GM18517 (cell line): ENCODE data around the gene DQX1.
"Not testable (repeated sequence)": the region's sequence is repeated elsewhere in the genome, so short reads cannot be mapped to it uniquely, and the experiment has no call there.

Experiments used
- ATAC-seq: cut with Tn5 transposase; IDR thresholded peaks from one replicate; pipeline ENCODE4 v1.9.1; 2021; ENCODE audit warnings: mild to moderate bottlenecking, moderate library complexity; ENCODE audit not compliant: unreplicated experiment

Gene DQX1

DNA sequence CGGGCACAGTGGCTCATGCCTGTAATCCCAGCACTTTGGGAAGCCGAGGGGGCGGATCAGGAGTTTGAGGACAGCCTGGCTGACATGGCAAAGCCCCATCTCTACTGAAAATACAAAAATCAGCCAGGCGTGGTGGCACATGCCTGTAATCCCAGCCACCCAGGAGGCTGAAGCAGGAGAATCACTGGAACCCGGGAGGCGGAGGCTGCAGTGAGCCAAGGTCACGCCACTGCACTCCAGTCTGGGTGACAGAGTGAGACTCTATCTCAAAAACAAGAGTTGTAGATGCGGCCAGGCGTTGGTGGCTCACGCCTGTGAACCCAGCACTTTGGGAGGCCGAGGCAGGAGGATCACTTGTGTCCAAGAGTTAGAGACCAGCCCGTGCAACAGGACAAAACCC, 55.3 kb downstream of the DQX1 start:
- not testable (repeated sequence) for ATAC-seq
